ENCODE data around the gene SPTAN1.
"Not testable (repeated sequence)": the region's sequence is repeated elsewhere in the genome, so short reads cannot be mapped to it uniquely, and the experiment has no call there.

SPTAN1 gene

DNA sequence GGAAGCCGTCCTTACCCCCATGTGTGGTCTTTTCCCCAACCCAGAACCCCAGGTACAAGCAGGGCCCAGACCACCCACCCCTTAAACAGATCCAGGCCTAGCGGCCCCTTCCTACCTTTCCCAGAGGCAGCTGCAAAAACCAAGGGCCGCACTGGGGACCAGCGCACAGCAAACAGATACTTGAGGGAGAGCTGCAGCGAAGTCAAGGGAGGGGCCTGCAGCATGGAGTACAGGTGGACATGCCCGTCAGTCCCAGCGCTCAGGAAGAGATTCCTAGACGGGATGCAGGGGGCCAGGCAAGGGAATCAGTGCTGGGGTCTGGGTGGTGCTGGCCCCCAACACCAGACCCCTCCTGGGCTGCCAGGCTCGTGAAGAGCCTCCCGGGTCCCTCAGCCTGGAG, 81.7 kb downstream of the SPTAN1 start:
- no peak for DNase-seq

DNA sequence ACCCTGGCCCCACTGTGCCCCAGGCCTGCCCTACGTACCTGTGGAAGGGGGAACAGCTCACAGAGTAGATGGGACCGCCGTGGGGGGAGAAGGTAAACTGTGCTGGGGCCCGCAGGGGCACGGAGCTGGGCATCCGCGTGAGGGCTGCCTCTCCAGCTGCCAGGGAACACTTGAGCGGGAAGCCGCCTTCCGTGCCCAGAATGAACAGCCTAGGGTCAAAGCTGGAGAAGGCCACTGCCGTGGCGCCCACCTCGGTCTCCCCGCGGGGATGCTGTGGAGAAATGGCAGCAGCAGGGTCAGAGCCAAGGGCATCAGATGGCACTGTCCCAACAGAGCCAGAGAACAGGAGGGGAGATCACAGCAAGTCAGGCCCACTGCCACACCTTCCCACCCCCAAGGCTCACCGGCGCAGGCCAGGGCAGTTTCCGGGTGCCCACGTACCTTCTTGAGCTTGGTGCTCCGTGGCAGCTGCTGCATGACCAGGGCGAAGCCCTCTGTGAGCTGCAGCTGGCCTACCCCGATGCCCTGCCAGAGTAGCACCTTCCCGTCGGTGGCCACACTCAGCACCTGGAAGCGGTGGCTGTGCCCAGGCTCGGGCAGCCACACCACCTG, 82.4 kb downstream of the SPTAN1 start:
- DNase-seq: no peak

DNA sequence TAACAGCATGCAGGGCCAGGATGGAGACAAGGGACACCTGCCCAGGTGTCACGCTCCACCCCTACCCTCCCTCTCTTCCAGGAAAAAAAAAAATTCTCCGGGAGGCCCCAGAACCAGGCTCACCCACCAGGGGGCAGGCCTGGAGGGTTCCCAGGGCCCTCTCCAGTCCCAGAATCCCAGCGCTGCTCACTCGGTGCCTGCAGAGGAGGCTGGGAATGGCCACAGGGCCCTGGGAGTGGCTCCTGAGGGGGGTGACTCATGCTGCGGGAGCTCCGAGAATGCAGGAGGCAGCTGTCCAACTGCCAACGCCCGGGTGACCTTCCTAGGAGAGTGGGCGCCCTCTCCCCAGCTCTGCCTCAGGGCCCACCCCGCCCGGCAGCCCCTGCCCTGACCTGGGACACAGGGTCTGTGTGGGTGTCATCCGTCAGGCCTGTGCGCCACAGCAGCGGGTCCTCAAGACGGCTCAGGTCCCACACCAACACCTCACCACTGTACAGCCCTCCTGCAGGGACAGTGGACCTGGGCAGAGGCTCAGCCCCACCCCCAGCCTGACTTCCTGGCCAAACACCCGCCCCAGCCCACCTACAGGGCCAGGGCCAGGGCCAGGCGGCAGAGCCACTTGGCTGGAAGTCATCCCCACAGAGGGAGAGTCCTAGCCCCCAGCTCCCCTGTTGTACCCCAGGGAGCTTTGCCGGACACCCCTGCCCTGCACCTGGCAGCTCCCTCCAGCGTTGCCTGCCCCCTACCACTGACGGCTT, 83.1 kb downstream of the SPTAN1 start:
- DNase-seq: peak; percentile 43

- no peak for DNase-seq
These were observed 83.6 kb downstream of the SPTAN1 start for GRCh38 chr9:128636024-128636390.

DNA sequence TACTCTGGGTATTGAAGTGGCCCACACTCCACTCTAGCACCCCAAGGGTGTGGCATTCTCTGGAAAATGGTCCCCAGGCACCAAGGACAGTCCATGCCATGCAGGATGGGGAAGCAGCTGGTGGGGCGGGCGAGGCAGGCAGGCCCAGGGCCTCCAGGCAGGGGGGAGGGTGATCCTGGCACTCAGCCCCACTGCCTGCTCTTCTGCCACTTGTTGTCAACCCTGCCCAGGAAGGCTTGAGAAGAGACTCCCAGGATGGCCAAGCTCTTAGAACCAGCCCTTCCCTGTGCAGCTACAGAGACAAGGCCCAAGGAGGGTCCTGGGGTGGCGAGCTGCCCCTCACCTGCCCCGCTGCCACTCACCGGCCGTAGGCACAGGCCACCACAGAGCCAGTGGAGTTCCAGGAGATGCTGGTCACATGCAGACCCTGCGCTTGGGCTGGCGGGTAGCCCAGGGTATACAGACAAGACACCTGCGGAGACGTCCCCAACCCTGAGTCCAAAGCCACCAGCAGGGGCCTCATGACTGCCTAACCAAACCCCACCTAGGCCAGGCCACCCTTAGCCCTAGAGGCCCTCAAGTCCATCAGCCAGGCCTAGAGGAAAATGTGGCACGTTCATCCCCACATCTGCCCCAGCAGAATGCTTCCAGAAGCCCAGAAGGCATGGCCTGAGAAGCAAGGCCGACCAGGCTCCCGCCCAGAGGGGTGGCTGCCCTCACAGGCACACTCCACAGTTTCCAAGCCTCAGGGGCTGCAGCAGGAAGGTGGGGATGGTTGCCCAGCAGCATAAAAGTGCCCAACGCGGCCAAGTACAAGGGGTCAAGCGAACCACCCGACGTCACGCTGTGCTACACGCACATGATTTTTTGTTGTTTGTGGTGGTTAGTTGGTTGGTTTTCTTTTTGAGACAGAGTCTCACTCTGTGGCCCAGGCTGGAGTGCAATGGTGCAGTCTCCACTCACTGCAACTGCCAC, 84.5 kb downstream of the SPTAN1 start:
- no peak for DNase-seq

DNA sequence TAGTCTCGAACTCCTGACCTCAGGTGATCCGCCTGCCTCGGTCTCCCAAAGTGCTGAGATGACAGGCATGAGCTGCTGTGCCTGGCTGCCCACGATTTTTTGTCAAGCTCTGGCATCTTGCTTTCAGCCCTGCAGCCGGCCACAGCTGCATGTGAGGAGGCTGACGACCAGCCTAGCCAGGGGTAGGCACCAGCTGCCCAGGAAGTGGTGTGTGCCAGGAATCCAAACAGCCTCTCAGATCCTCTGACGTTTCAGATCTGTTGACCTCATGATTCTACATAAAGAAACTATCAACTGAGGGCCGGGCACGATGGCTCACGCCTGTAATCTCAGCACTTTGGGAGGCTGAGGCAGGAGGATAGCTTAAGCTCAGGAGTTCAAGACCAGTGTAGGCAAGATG, 85.3 kb downstream of the SPTAN1 start:
- DNase-seq: no peak

- DNase-seq: no peak
These were observed 86.2 kb downstream of the SPTAN1 start for GRCh38 chr9:128638580-128638979.

DNA sequence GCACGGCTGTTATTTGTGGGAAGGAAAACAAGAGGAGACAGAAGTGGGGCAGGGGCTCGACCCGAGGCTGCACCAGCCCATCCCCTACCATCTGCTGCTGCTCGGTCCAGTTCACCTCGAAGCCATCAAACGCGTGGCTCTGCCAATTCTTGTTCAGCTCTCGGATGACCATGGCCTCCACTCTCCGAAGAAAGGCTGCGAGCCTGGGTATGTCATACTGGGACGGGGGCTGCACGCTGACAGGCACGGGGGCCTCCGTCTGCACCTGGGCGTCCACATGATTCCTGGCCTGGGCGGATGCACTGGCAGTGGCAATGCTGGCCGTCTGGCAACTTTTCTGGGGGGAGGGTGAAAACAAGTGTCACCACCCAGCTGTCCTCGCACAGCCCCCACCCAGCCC, 88.2 kb downstream of the SPTAN1 start:
- DNase-seq: no peak

GRCh38 chr9:128642675-128643245, 90.4 kb downstream of the SPTAN1 start:
- no peak for DNase-seq

GRCh38 chr9:128643519-128644300, 91.3 kb downstream of the SPTAN1 start:
- no peak for DNase-seq

DNA sequence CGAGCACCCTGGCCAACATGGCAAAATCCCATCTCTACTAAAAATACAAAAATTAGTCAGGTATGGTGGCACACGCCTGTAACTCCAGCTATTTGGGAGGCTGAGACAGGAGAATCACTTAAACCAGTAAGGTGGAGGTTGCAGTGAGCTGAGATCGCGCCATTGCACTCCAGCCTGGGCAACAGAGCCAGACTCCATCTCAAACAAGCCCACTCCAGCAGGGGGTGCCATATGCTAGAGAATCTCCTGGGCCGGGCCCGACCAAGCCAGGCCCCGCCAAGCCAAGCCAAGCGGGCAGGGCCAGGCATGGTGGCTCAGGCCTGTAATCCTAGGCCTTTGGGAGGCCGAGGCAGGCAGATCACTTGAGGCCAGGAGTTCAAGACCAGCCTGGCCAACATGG, 95.8 kb downstream of the SPTAN1 start:
- DNase-seq: not testable (repeated sequence)

GRCh38 chr9:128651798-128652197, 99.4 kb downstream of the SPTAN1 start:
- DNase-seq: no peak

- DNase-seq: no peak
These were observed 101.5 kb downstream of the SPTAN1 start for GRCh38 chr9:128653908-128654307.

- DNase-seq: no peak
These were observed 102.1 kb downstream of the SPTAN1 start for GRCh38 chr9:128654481-128654880.

DNA sequence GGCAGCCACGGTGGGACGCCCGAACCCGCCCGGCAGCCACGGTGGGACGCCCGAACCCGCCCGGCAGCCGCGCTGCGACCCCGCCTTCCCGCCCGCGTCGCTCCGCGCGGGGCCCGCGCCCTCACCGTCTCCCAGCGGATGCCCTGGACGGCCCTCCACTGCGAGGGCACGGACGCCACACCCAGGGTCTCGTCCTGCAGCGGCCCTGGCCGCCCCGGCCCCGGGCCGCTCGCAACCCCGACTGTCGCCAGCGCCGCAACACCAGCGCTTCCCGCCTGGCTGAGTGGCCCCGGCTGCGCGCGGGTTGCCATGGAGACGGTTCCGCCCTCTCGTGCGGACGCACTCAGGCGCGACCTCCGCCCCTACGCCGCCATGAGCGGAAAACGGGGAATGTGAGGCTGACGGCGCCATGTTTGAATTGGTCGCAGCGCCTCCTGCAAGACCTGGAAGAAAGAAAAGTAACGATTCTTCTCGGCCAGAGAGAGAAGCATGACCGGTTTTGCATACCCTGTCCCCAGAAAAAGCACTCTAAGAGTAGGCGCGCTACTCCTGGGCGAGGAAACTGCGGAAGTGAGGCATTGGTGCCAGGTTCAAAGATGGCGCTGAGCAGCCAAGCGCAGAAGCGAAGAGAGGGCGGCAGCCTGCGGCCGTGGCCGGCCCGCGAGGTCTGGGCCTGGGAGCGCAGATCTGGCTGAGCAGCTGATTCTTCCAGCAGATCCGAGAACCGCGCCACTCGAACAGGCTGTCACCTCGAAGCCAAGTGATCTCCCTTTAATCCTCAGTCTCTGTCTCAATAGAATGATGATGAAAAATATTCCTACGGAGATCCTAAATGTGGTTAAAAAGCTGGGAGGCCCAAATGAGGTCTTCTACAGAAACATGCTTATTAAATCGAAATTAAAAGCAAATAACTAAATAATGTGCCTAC, 104.3 kb downstream of the SPTAN1 start, which contains the start of gene DYNC2I2:
TSS of gene DYNC2I2 (minus strand) at position 432 of the 928 bp plus-strand sequence. CDS start at position 311, 121 bp downstream.
- peak; percentile 89 for DNase-seq

DNA sequence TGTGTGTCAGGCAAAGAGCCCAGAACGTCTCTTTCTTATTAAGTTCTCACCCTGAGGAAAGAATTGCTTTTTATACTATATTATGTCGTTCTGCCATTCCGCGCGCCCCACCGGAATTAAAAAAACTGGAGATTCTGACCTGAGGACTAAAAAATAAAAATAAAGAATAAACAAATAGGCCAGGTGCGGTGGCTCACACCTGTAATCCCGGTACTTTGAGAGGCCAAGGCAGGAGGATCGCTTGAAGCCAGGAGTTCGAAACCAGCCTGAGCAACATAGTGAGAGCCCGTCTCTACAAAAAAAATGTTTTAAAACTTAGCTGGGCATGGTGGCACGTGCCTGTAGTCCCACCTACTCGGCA, 104.9 kb downstream of the SPTAN1 start:
- no peak for DNase-seq

GRCh38 chr9:128657796-128658195, 105.4 kb downstream of the SPTAN1 start:
- DNase-seq: no peak

- not testable (repeated sequence) for DNase-seq
These were observed 114.1 kb downstream of the SPTAN1 start for GRCh38 chr9:128666481-128666941.

- DNase-seq: no peak
These were observed 117.4 kb downstream of the SPTAN1 start for GRCh38 chr9:128669786-128670185.

- DNase-seq: no peak
These were observed 123.0 kb downstream of the SPTAN1 start for GRCh38 chr9:128675382-128675781.

GRCh38 chr9:128677794-128678193, 125.4 kb downstream of the SPTAN1 start:
- no peak for DNase-seq
